ENCODE measurements around the gene TSTD1.

DNA sequence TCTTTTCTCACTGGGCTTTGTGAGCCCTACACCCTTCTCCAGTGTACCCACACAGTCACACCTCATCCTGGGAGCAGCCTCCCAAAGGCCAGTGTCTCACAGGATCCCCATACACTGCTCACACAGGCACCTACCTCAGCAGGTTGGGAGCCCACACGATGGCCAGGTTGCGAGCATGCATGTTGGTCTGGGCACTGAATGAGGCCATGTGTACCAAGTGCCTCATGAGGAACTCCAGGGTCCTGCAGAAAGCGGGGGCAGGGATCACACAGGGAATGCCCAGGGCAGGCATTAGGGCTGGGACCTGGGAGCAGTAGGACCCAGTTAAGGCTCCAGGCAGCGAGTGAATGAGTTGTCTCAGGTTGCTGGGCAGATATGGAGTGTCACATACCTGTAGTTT, 15.5 kb upstream of the TSTD1 start:
- TF ChIP-seq POLR2AphosphoS5 (IDR thresholded peaks at IDR 0.05; ENCODE audit: low read depth, low read length) (no peak), SIN3A (IDR thresholded peaks at IDR 0.05; ENCODE audit: borderline replicate concordance, insufficient read depth, low read length) (no peak), TAF1 (IDR thresholded peaks at IDR 0.05; ENCODE audit: borderline replicate concordance, insufficient read depth, low read length) (no peak), FOXP2 (optimal IDR thresholded peaks at IDR 0.05; ENCODE audit: borderline replicate concordance, extremely low read depth, extremely low read length, insufficient read depth) (no peak)
- TF ChIP-seq, protein P1, sequence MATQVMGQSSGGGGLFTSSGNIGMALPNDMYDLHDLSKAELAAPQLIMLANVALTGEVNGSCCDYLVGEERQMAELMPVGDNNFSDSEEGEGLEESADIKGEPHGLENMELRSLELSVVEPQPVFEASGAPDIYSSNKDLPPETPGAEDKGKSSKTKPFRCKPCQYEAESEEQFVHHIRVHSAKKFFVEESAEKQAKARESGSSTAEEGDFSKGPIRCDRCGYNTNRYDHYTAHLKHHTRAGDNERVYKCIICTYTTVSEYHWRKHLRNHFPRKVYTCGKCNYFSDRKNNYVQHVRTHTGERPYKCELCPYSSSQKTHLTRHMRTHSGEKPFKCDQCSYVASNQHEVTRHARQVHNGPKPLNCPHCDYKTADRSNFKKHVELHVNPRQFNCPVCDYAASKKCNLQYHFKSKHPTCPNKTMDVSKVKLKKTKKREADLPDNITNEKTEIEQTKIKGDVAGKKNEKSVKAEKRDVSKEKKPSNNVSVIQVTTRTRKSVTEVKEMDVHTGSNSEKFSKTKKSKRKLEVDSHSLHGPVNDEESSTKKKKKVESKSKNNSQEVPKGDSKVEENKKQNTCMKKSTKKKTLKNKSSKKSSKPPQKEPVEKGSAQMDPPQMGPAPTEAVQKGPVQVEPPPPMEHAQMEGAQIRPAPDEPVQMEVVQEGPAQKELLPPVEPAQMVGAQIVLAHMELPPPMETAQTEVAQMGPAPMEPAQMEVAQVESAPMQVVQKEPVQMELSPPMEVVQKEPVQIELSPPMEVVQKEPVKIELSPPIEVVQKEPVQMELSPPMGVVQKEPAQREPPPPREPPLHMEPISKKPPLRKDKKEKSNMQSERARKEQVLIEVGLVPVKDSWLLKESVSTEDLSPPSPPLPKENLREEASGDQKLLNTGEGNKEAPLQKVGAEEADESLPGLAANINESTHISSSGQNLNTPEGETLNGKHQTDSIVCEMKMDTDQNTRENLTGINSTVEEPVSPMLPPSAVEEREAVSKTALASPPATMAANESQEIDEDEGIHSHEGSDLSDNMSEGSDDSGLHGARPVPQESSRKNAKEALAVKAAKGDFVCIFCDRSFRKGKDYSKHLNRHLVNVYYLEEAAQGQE (IDR thresholded peaks at IDR 0.05; ENCODE audit: insufficient read depth in 1 of 2, low read depth in 2 of 2, low read length in 2 of 2): no peak

All from PFSK-1 (cell line).